HCT116 (cell line): ENCODE data around the gene RNF214.

Source experiments
- CEBPB ChIP-seq: IDR thresholded peaks from 2 replicates; pipeline ENCODE4 v1.6.1; 2012; ENCODE audit warnings: low read depth
- POLR2A ChIP-seq: IDR thresholded peaks from 2 replicates; pipeline ENCODE4 v1.7.0; 2011; ENCODE audit warnings: borderline replicate concordance; ENCODE audit not compliant: insufficient read depth, insufficient read length; ENCODE audit errors: extremely low read depth
- RAD21 ChIP-seq: IDR thresholded peaks from 2 replicates; pipeline ENCODE4 v1.6.1; 2012; ENCODE audit warnings: low read depth, mild to moderate bottlenecking
- ZBTB33 ChIP-seq: IDR thresholded peaks from 2 replicates; pipeline ENCODE4 v1.6.1; 2011; ENCODE audit warnings: mild to moderate bottlenecking, low read length, moderate library complexity; ENCODE audit not compliant: insufficient replicate concordance; ENCODE audit errors: extremely low read depth
- TF ChIP-seq, protein P1 (sequence below), 3 experiments: fragments of 200-600 bp in 1 of 3; sonication (generic) in 1 of 3; IDR thresholded peaks in 2 of 3; conservative IDR thresholded peaks in 1 of 3; 2 replicates each; pipeline ENCODE4 v1.5.1; 2012 to 2017; ENCODE audit warnings: low read depth in 2 of 3, low read length in 2 of 3, antibody characterized with exemption in 1 of 3, borderline replicate concordance in 1 of 3, control low read depth in 1 of 3, mild to moderate bottlenecking in 1 of 3, mixed read lengths in 1 of 3, mixed run types in 1 of 3, moderate library complexity in 1 of 3; ENCODE audit not compliant: insufficient read depth in 1 of 3
- TF ChIP-seq, protein P2 (sequence below): IDR thresholded peaks from 2 replicates; pipeline ENCODE4 v1.6.1; 2012; ENCODE audit warnings: low read depth

GRCh38 chr11:117313828-117314768 is 81.6 kb downstream of the RNF214 start:
- TF ChIP-seq CEBPB, result no peak
- TF ChIP-seq, protein P1, sequence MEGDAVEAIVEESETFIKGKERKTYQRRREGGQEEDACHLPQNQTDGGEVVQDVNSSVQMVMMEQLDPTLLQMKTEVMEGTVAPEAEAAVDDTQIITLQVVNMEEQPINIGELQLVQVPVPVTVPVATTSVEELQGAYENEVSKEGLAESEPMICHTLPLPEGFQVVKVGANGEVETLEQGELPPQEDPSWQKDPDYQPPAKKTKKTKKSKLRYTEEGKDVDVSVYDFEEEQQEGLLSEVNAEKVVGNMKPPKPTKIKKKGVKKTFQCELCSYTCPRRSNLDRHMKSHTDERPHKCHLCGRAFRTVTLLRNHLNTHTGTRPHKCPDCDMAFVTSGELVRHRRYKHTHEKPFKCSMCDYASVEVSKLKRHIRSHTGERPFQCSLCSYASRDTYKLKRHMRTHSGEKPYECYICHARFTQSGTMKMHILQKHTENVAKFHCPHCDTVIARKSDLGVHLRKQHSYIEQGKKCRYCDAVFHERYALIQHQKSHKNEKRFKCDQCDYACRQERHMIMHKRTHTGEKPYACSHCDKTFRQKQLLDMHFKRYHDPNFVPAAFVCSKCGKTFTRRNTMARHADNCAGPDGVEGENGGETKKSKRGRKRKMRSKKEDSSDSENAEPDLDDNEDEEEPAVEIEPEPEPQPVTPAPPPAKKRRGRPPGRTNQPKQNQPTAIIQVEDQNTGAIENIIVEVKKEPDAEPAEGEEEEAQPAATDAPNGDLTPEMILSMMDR (IDR thresholded peaks at IDR 0.05 in 2 of 3, conservative IDR thresholded peaks at IDR 0.05 in 1 of 3; ENCODE audit: borderline replicate concordance in 1 of 3, insufficient read depth in 1 of 3, low read depth in 2 of 3, low read length in 2 of 3), result no peak
- no peak for TF ChIP-seq POLR2A
- TF ChIP-seq ZBTB33, result no peak
- TF ChIP-seq, protein P2, sequence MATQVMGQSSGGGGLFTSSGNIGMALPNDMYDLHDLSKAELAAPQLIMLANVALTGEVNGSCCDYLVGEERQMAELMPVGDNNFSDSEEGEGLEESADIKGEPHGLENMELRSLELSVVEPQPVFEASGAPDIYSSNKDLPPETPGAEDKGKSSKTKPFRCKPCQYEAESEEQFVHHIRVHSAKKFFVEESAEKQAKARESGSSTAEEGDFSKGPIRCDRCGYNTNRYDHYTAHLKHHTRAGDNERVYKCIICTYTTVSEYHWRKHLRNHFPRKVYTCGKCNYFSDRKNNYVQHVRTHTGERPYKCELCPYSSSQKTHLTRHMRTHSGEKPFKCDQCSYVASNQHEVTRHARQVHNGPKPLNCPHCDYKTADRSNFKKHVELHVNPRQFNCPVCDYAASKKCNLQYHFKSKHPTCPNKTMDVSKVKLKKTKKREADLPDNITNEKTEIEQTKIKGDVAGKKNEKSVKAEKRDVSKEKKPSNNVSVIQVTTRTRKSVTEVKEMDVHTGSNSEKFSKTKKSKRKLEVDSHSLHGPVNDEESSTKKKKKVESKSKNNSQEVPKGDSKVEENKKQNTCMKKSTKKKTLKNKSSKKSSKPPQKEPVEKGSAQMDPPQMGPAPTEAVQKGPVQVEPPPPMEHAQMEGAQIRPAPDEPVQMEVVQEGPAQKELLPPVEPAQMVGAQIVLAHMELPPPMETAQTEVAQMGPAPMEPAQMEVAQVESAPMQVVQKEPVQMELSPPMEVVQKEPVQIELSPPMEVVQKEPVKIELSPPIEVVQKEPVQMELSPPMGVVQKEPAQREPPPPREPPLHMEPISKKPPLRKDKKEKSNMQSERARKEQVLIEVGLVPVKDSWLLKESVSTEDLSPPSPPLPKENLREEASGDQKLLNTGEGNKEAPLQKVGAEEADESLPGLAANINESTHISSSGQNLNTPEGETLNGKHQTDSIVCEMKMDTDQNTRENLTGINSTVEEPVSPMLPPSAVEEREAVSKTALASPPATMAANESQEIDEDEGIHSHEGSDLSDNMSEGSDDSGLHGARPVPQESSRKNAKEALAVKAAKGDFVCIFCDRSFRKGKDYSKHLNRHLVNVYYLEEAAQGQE, result no peak
- no peak for TF ChIP-seq RAD21
